GM19463 (cell line): ENCODE data around the gene CALCB.
"Not testable (repeated sequence)": the region's sequence is repeated elsewhere in the genome, so short reads cannot be mapped to it uniquely, and the experiment has no call there.

Experiments used
- ATAC-seq: cut with Tn5 transposase; IDR thresholded peaks from one replicate; pipeline ENCODE4 v1.9.1; 2021; ENCODE audit warnings: mild to moderate bottlenecking, moderate library complexity; ENCODE audit not compliant: unreplicated experiment

Gene CALCB

GRCh38 chr11:15073361-15074205 lies at the start of gene CALCB:
Gene CALCB, plus strand, starts transcription at chr11:15073593. Its CDS starts 1,126 bp downstream, at chr11:15074719.
- ATAC-seq = no peak

- ATAC-seq = no peak
These were observed 46.4 kb upstream of the CALCB start for GRCh38 chr11:15027011-15027410.

GRCh38 chr11:15027956-15028355 lies 45.4 kb upstream of the CALCB start:
- ATAC-seq = no peak

- no peak for ATAC-seq
These were observed 45.0 kb upstream of the CALCB start for GRCh38 chr11:15028379-15028778.

- ATAC-seq = not testable (repeated sequence)
These were observed 41.4 kb upstream of the CALCB start for GRCh38 chr11:15031945-15032344.

- ATAC-seq = no peak
These were observed 38.6 kb upstream of the CALCB start for GRCh38 chr11:15034687-15035267.

GRCh38 chr11:15035283-15035682 lies 38.1 kb upstream of the CALCB start:
- ATAC-seq = no peak

- ATAC-seq = no peak
These were observed 34.4 kb upstream of the CALCB start for GRCh38 chr11:15038963-15039362.

GRCh38 chr11:15045209-15045608 lies 28.2 kb upstream of the CALCB start:
- ATAC-seq = no peak

- no peak for ATAC-seq
These were observed 27.5 kb upstream of the CALCB start for GRCh38 chr11:15045891-15046290.

GRCh38 chr11:15046673-15047072 lies 26.7 kb upstream of the CALCB start:
- not testable (repeated sequence) for ATAC-seq

- no peak for ATAC-seq
These were observed 24.8 kb upstream of the CALCB start for GRCh38 chr11:15048616-15049015.

- no peak for ATAC-seq
These were observed 20.2 kb upstream of the CALCB start for GRCh38 chr11:15053191-15053685.

- ATAC-seq = no peak
These were observed 17.6 kb upstream of the CALCB start for GRCh38 chr11:15055620-15056356.

GRCh38 chr11:15057329-15057728 lies 16.1 kb upstream of the CALCB start:
- no peak for ATAC-seq

GRCh38 chr11:15059132-15059915 lies 14.1 kb upstream of the CALCB start:
- ATAC-seq = no peak

- no peak for ATAC-seq
These were observed 10.8 kb upstream of the CALCB start for GRCh38 chr11:15062599-15062998.

- ATAC-seq = not testable (repeated sequence)
These were observed 3.6 kb upstream of the CALCB start for GRCh38 chr11:15069751-15070150.

- ATAC-seq = no peak
These were observed 1.7 kb upstream of the CALCB start for GRCh38 chr11:15071556-15072255.

- ATAC-seq = no peak
These were observed 746 bp upstream of the CALCB start for GRCh38 chr11:15072551-15073143.
